HCT116 (cell line): ENCODE data around the gene LRRC61.

Source experiments
- ELF1 ChIP-seq: IDR thresholded peaks from 2 replicates; pipeline ENCODE4 v1.6.1; 2012; ENCODE audit warnings: low read depth, borderline replicate concordance
- EZH2phosphoT487 ChIP-seq: fragments of 200-600 bp; IDR thresholded peaks from 2 replicates; pipeline ENCODE4 v1.6.1; 2018; ENCODE audit warnings: antibody characterized with exemption, borderline replicate concordance
- FOSL1 ChIP-seq: IDR thresholded peaks from 2 replicates; pipeline ENCODE4 v1.6.1; 2012; ENCODE audit warnings: low read depth
- JUND ChIP-seq: IDR thresholded peaks from 2 replicates; pipeline ENCODE4 v1.6.1; 2012
- POLR2A ChIP-seq: IDR thresholded peaks from 2 replicates; pipeline ENCODE4 v1.7.0; 2011; ENCODE audit warnings: borderline replicate concordance; ENCODE audit not compliant: insufficient read depth, insufficient read length; ENCODE audit errors: extremely low read depth
- POLR2AphosphoS5 ChIP-seq: IDR thresholded peaks from 2 replicates; pipeline ENCODE4 v1.6.1; 2011; ENCODE audit warnings: mild to moderate bottlenecking, low read depth, low read length, moderate library complexity
- SRF ChIP-seq: IDR thresholded peaks from 2 replicates; pipeline ENCODE4 v1.6.1; 2012; ENCODE audit warnings: low read depth
- TCF7L2 ChIP-seq: IDR thresholded peaks from 2 replicates; pipeline ENCODE4 v1.7.0; 2011; ENCODE audit warnings: borderline replicate concordance, inconsistent platforms; ENCODE audit not compliant: insufficient read depth, insufficient read length; ENCODE audit errors: extremely low read depth
- TF ChIP-seq, protein P1 (sequence below), 3 experiments: fragments of 200-600 bp in 1 of 3; sonication (generic) in 1 of 3; IDR thresholded peaks in 2 of 3; conservative IDR thresholded peaks in 1 of 3; 2 replicates each; pipeline ENCODE4 v1.5.1; 2012 to 2017; ENCODE audit warnings: low read depth in 2 of 3, low read length in 2 of 3, antibody characterized with exemption in 1 of 3, borderline replicate concordance in 1 of 3, control low read depth in 1 of 3, mild to moderate bottlenecking in 1 of 3, mixed read lengths in 1 of 3, mixed run types in 1 of 3, moderate library complexity in 1 of 3; ENCODE audit not compliant: insufficient read depth in 1 of 3

DNA sequence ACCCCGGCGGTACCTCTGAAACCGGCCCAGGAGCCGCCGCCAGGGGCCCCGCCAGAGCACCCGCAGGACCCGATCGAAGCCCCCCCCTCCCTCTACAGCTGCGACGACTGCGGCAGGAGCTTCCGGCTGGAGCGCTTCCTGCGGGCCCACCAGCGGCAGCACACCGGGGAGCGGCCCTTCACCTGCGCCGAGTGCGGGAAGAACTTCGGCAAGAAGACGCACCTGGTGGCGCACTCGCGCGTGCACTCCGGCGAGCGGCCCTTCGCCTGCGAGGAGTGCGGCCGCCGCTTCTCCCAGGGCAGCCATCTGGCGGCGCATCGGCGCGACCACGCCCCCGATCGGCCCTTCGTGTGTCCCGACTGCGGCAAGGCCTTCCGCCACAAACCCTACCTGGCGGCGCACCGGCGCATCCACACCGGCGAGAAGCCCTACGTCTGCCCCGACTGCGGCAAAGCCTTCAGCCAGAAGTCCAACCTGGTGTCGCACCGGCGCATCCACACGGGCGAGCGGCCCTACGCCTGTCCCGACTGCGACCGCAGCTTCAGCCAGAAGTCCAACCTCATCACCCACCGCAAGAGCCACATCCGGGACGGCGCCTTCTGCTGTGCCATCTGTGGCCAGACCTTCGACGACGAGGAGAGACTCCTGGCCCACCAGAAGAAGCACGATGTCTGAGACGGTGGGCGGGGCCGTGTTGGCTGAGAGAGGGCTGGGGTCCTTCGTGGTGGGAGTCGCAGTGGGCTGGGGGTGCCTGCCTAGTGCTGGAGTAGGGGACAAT lies 49.3 kb downstream of the LRRC61 start:
- TF ChIP-seq SRF: no peak
- TF ChIP-seq, protein P1, sequence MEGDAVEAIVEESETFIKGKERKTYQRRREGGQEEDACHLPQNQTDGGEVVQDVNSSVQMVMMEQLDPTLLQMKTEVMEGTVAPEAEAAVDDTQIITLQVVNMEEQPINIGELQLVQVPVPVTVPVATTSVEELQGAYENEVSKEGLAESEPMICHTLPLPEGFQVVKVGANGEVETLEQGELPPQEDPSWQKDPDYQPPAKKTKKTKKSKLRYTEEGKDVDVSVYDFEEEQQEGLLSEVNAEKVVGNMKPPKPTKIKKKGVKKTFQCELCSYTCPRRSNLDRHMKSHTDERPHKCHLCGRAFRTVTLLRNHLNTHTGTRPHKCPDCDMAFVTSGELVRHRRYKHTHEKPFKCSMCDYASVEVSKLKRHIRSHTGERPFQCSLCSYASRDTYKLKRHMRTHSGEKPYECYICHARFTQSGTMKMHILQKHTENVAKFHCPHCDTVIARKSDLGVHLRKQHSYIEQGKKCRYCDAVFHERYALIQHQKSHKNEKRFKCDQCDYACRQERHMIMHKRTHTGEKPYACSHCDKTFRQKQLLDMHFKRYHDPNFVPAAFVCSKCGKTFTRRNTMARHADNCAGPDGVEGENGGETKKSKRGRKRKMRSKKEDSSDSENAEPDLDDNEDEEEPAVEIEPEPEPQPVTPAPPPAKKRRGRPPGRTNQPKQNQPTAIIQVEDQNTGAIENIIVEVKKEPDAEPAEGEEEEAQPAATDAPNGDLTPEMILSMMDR (IDR thresholded peaks at IDR 0.05 in 2 of 3, conservative IDR thresholded peaks at IDR 0.05 in 1 of 3; ENCODE audit: borderline replicate concordance in 1 of 3, insufficient read depth in 1 of 3, low read depth in 2 of 3, low read length in 2 of 3): no peak
- no peak for TF ChIP-seq POLR2AphosphoS5
- TF ChIP-seq TCF7L2: no peak
- TF ChIP-seq FOSL1: no peak
- TF ChIP-seq EZH2phosphoT487: no peak
- no peak for TF ChIP-seq ELF1
- no peak for TF ChIP-seq POLR2A
- no peak for TF ChIP-seq JUND
